IPS-15b (cell line): Measurements from ENCODE around the gene A3GALT2.

Experiments
- H3K27me3 ChIP-seq: one replicate; pipeline ENCODE4 v1.6.1; 2013; ENCODE audit warnings: low read length; ENCODE audit not compliant: control insufficient read depth, insufficient read depth
- H3K36me3 ChIP-seq: one replicate; pipeline ENCODE4 v1.6.1; 2013; ENCODE audit warnings: low read length; ENCODE audit not compliant: control insufficient read depth, insufficient read depth
- H3K4me1 ChIP-seq: one replicate; pipeline ENCODE4 v1.6.1; 2013; ENCODE audit warnings: mild to moderate bottlenecking, low read length; ENCODE audit not compliant: control insufficient read depth, insufficient read depth
- H3K4me3 ChIP-seq: one replicate; pipeline ENCODE4 v1.5.1; 2013; ENCODE audit warnings: low read depth, low read length
- H3K9ac ChIP-seq: one replicate; pipeline ENCODE4 v1.6.1; 2013; ENCODE audit warnings: low read depth, mild to moderate bottlenecking, low read length
- H3K9me3 ChIP-seq: one replicate; pipeline ENCODE4 v1.6.1; 2013; ENCODE audit warnings: mild to moderate bottlenecking, low read length; ENCODE audit not compliant: control insufficient read depth, insufficient read depth

Gene A3GALT2

DNA sequence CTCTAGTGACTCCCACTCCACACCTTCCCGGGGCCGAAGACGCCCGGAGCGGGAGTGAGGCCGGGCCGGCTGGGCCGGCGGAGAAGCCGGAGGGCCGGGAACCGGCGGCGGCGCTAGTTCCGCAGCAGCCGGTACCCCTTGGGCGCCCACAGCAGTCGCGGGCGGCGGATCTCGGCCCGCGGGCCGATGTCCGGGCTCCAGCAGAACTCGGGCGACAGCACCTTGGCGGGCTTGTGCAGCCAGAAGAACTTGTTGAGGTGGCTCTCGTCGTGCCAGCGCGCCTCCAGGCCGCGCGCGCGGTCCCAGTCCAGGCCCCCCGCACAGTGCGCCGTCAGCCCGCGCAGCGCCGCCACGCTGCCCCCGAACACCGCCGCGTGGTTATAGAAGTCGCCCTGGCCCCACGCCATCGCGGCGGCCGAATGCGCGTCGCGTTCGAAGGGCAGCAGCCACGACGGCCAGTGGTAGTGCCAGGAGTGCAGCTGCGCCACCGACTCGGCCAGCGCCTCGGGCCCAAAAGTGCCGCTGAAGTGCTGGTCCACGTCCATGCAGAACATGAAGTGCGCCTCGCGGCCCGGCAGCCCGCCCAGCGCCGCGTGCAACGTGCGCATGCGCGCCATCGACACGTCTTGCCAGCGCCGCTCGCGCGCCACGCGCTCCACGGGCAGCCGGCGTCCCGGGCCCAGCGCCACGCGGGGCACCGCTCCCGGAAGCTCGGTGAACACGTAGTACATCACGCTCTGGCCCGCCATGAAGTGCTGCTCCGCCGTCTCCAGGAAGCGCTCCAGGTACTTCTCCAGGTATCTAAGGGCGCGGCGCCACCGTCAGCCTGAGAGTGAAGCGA, 14.0 kb downstream of the A3GALT2 start:
- H3K9me3 ChIP-seq: no peaks in the 10 kb centered on the region
- peaks cover 2% of the 10 kb centered on the region for H3K4me1 ChIP-seq
- peak overlapping the region; percentile 37 for H3K4me3 ChIP-seq
- H3K36me3 ChIP-seq: no peaks in the 10 kb centered on the region
- H3K27me3 ChIP-seq: peaks cover 29% of the 10 kb centered on the region
- no peak overlapping the region for H3K9ac ChIP-seq

GRCh38 chr1:33305816-33306652, 14.9 kb downstream of the A3GALT2 start:
- no peaks in the 10 kb centered on the region for H3K36me3 ChIP-seq
- no peaks in the 10 kb centered on the region for H3K9me3 ChIP-seq
- H3K4me1 ChIP-seq: peaks cover 2% of the 10 kb centered on the region
- no peak overlapping the region for H3K9ac ChIP-seq
- peaks cover 29% of the 10 kb centered on the region for H3K27me3 ChIP-seq
- H3K4me3 ChIP-seq: peak overlapping the region; percentile 37

DNA sequence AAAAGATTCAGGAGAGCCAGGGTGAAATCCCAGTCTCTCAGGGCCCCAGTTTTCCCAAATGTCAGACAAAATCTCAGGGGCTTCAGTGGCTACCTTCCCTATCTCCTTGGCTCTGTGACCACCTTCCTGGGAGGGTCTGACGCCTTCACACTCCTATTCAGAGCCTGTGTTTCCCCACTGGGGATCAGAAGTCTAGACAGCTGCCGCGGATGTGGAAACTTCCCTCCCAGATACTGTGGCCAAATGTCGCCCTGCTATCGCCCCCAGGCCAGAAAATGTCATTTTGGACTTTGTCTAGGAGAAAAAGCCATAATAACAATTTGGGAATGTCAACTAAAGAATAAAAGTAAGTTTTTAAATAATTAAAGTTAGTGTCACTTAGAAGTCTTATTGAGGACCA, 15.9 kb downstream of the A3GALT2 start:
- H3K27me3 ChIP-seq: peaks cover 29% of the 10 kb centered on the region
- no peaks in the 10 kb centered on the region for H3K9me3 ChIP-seq
- no peak overlapping the region for H3K4me3 ChIP-seq
- H3K4me1 ChIP-seq: peaks cover 2% of the 10 kb centered on the region
- no peak overlapping the region for H3K9ac ChIP-seq
- H3K36me3 ChIP-seq: no peaks in the 10 kb centered on the region

GRCh38 chr1:33302325-33302724, 18.6 kb downstream of the A3GALT2 start:
- Histone ChIP-seq H3K4me1 (peaks cover 2% of the 10 kb centered on the region), H3K36me3 (no peaks in the 10 kb centered on the region), H3K9me3 (no peaks in the 10 kb centered on the region), H3K4me3 (no peak overlapping the region), H3K27me3 (peaks cover 29% of the 10 kb centered on the region), H3K9ac (no peak overlapping the region)

DNA sequence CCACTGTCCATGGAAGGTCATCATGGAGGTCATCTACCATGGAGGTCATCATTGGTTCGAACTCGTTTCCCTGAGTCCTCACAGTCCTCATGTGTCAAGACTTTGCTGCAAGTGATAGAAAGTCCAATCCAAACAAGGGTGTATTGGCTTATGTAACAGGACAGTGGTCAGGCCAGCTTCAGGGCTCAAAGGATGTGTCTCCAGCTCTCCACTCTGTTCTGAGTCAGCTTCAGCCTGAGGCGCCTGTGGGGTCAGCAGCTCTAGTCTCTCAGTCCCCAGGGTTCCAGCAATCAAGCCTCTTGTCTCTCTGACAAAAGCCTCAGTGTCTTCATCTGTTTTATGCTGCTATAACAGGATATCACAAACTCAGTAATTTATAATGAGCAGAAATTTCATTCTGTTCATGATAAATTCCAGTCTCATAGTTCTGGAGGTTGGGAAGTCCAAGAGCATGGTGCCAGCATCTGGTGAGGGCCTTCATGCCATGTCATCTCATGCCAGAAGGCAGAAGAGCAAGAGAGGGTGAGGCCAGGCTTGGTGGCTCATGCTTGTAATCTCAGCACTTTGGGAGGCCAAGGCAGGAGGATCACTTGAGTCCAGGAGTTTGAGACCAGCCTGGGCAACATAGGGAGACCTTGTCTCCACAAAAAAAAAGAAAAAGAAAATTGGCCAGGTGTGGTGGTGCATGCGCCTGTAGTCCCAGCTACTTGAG, 19.5 kb downstream of the A3GALT2 start:
- no peak overlapping the region for H3K9ac ChIP-seq
- H3K4me1 ChIP-seq: peaks cover 2% of the 10 kb centered on the region
- no peaks in the 10 kb centered on the region for H3K36me3 ChIP-seq
- H3K27me3 ChIP-seq: peaks cover 21% of the 10 kb centered on the region
- H3K4me3 ChIP-seq: no peak overlapping the region
- no peaks in the 10 kb centered on the region for H3K9me3 ChIP-seq

GRCh38 chr1:33300673-33301072, 20.2 kb downstream of the A3GALT2 start:
- Histone ChIP-seq H3K4me3 (no peak overlapping the region), H3K9ac (no peak overlapping the region), H3K36me3 (no peaks in the 10 kb centered on the region)

GRCh38 chr1:33299461-33300155, 21.3 kb downstream of the A3GALT2 start:
- Histone ChIP-seq H3K9me3 (no peaks in the 10 kb centered on the region), H3K27me3 (peaks cover 4% of the 10 kb centered on the region), H3K36me3 (no peaks in the 10 kb centered on the region), H3K9ac (no peak overlapping the region), H3K4me3 (no peak overlapping the region), H3K4me1 (peaks cover 2% of the 10 kb centered on the region)

More at GRCh38 chr1:33300673-33301072, 20.2 kb downstream of the A3GALT2 start:
- Histone ChIP-seq H3K27me3 (peaks cover 14% of the 10 kb centered on the region), H3K4me1 (no peaks in the 10 kb centered on the region), H3K9me3 (no peaks in the 10 kb centered on the region)

DNA sequence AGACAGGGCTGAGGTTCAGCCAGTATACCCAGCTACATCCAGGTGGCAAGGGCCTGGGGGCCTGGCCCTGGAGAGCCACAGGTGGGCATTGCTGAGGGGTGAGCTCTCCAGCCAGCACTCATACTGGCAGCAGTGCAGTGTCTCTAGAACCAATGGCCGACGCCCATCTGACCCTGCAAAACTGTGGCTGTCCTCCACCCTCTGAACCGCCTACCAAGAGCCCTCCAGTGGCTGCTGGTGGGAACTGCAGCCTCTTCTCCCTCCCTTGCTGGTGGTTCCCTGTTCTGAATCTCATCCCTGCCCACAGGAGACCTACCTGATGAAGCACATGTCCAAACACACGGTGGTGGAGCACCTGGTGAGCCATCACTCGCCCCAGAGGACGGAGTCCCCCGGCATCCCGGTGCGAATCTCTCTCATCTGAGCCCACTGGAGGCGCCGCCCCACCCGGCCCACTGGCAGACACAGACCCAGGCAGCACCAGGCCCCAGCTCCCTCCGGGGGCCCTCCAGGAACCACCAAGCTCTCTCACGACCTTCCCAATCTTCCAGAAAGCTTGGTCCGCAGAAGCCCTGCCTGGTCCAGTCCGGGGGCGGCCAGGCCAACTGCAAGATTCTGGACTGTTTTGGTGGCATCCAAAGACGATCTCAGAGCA, 22.1 kb downstream of the A3GALT2 start:
- H3K36me3 ChIP-seq: no peaks in the 10 kb centered on the region
- no peaks in the 10 kb centered on the region for H3K9me3 ChIP-seq
- no peak overlapping the region for H3K9ac ChIP-seq
- no peak overlapping the region for H3K4me3 ChIP-seq
- H3K27me3 ChIP-seq: peaks cover 4% of the 10 kb centered on the region
- H3K4me1 ChIP-seq: peaks cover 2% of the 10 kb centered on the region

GRCh38 chr1:33297911-33298622, 22.8 kb downstream of the A3GALT2 start:
- Histone ChIP-seq H3K4me3 (no peak overlapping the region), H3K9ac (no peak overlapping the region), H3K9me3 (no peaks in the 10 kb centered on the region), H3K4me1 (peaks cover 2% of the 10 kb centered on the region), H3K27me3 (peaks cover 2% of the 10 kb centered on the region), H3K36me3 (no peaks in the 10 kb centered on the region)

GRCh38 chr1:33296824-33297223, 24.1 kb downstream of the A3GALT2 start:
- Histone ChIP-seq H3K9ac (no peak overlapping the region), H3K27me3 (no peaks in the 10 kb centered on the region), H3K9me3 (no peaks in the 10 kb centered on the region), H3K4me3 (no peak overlapping the region), H3K36me3 (no peaks in the 10 kb centered on the region), H3K4me1 (peaks cover 2% of the 10 kb centered on the region)
